ELR (cell line): Measurements from ENCODE around the gene SMCO1.
"Not testable (repeated sequence)": the region's sequence is repeated elsewhere in the genome, so short reads cannot be mapped to it uniquely, and the experiment has no call there.

Experiments
- DNase-seq: peaks from one replicate; pipeline ENCODE4 v3.0.0-alpha.2; 2015; ENCODE audit warnings: low read depth

SMCO1 gene

DNA sequence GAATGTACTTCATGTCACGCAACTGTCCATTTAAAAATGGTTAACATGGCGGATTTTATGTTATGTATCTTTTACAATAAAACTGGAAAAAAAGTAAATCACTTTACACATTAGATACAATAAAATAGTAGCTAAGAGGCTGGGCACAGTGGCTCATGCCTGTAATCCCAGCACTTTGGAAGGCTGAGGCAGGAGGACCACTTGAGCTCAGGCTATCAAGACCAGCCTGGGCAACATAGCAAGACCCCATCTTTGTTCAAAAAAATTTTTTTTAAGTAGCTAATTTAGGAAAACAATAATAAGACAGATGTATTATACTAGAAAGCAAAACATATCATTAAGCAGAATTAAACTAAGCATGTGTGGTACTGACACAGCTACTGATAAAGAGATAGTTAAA is 23.1 kb downstream of the SMCO1 start:
- no peak for DNase-seq

- no peak for DNase-seq
These were observed 25.4 kb downstream of the SMCO1 start for GRCh38 chr3:196489747-196490146.

- peak; percentile 22 for DNase-seq
These were observed 28.9 kb downstream of the SMCO1 start for GRCh38 chr3:196486263-196486662.

DNA sequence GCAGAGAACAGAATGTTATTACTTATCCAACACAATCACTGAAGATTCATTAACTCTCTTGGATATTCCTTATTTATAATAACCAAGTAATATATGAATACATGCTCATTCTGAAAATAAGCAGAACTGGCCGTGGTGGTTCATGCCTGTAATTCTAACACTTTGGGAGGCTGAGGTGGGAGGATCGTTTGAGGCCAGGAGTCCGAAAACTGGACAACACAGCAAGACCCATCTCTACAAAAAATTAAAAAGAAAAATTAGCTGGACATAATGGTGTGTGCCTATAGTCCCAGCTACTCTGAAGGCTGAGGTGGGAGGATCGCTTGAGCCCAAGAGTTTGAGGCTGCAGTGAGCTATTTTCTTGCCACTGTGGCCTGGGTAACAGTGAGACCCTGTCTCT is 37.5 kb downstream of the SMCO1 start:
- no peak for DNase-seq

GRCh38 chr3:196472286-196472685 is 42.9 kb downstream of the SMCO1 start:
- DNase-seq: no peak

DNA sequence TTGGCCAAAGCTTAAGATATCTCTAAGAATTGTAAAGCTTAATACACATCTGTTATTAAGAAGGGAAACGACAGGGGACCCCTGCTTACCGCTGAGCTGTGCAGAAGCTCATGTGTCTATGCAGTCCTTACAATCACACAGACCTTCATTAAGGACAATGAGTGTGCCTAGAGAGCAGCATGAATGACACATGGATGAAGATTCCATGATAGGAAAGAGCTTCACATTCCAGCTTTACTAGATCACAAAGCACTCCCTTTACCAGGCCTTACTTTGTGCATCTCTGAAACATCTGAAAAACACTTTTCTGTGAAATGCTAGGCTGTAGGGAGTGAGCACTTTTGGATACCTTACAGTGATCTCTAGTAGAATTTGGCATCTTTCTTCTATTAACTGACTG is 43.6 kb downstream of the SMCO1 start:
- DNase-seq: peak; percentile 57

GRCh38 chr3:196470182-196470581 is 45.0 kb downstream of the SMCO1 start:
- not testable (repeated sequence) for DNase-seq

DNA sequence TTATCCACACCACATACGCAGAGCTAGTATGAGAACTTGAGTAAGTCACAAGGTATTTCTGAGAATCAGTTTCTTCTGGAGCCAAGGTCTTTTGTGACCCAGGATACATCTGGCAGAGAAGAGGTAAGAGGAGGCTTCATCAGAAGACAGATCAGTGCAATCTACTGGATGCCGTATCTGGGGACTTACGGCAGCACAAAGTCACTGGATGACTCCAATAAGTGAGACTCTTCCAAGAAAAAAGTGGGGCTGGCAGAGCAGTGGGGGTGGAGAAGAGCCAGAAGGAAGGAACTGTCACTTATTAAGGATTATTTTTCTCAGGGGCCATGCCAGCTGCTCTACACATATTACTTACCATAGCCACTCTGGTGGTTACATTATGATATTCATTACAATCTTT is 51.3 kb downstream of the SMCO1 start:
- DNase-seq: no peak

- no peak for DNase-seq
These were observed 51.7 kb downstream of the SMCO1 start for GRCh38 chr3:196463478-196463756.

- DNase-seq: not testable (repeated sequence)
These were observed 52.3 kb downstream of the SMCO1 start for GRCh38 chr3:196462680-196463477.

GRCh38 chr3:196458063-196458462 is 57.1 kb downstream of the SMCO1 start:
- DNase-seq: no peak

- DNase-seq: not testable (repeated sequence)
These were observed 57.7 kb downstream of the SMCO1 start for GRCh38 chr3:196457470-196457869.
